ENCODE data around the gene SMAP1.

SMAP1 gene

GRCh38 chr6:70680396-70680795, 12.7 kb downstream of the SMAP1 start:
- DNase-seq (ENCODE audit: low read depth in 2 of 2), result no peak

- no peak for DNase-seq (ENCODE audit: low read depth in 2 of 2)
These were observed 17.3 kb downstream of the SMAP1 start for GRCh38 chr6:70684794-70685493.

GRCh38 chr6:70685494-70686180, 18.0 kb downstream of the SMAP1 start:
- no peak for DNase-seq (ENCODE audit: low read depth in 2 of 2)

GRCh38 chr6:70686548-70687133, 19.0 kb downstream of the SMAP1 start:
- DNase-seq (ENCODE audit: low read depth in 2 of 2), result no peak

- no peak for DNase-seq (ENCODE audit: low read depth in 2 of 2)
These were observed 26.2 kb downstream of the SMAP1 start for GRCh38 chr6:70693887-70694286.

- no peak for DNase-seq (ENCODE audit: low read depth in 2 of 2)
These were observed 26.7 kb downstream of the SMAP1 start for GRCh38 chr6:70694371-70694770.

- no peak for DNase-seq (ENCODE audit: low read depth in 2 of 2)
These were observed 33.5 kb downstream of the SMAP1 start for GRCh38 chr6:70700922-70701876.

GRCh38 chr6:70705772-70706171, 38.1 kb downstream of the SMAP1 start:
- DNase-seq (ENCODE audit: low read depth in 2 of 2), result no peak

- no peak for DNase-seq (ENCODE audit: low read depth in 2 of 2)
These were observed 38.9 kb downstream of the SMAP1 start for GRCh38 chr6:70706491-70707123.

- no peak for DNase-seq (ENCODE audit: low read depth in 2 of 2)
These were observed 40.2 kb downstream of the SMAP1 start for GRCh38 chr6:70707893-70708292.

GRCh38 chr6:70708448-70708847, 40.8 kb downstream of the SMAP1 start:
- no peak for DNase-seq (ENCODE audit: low read depth in 2 of 2)

GRCh38 chr6:70709826-70710225, 42.1 kb downstream of the SMAP1 start:
- DNase-seq (ENCODE audit: low read depth in 2 of 2), result no peak

- DNase-seq (ENCODE audit: low read depth in 2 of 2), result no peak
These were observed 47.1 kb downstream of the SMAP1 start for GRCh38 chr6:70714716-70715257.

- no peak for DNase-seq (ENCODE audit: low read depth in 2 of 2)
These were observed 49.5 kb downstream of the SMAP1 start for GRCh38 chr6:70717038-70717801.

- DNase-seq (ENCODE audit: low read depth in 2 of 2), result no peak
These were observed 56.8 kb downstream of the SMAP1 start for GRCh38 chr6:70724524-70724923.

GRCh38 chr6:70725817-70726415, 58.2 kb downstream of the SMAP1 start:
- no peak for DNase-seq (ENCODE audit: low read depth in 2 of 2)

- no peak for DNase-seq (ENCODE audit: low read depth in 2 of 2)
These were observed 66.7 kb downstream of the SMAP1 start for GRCh38 chr6:70734381-70734780.

- DNase-seq (ENCODE audit: low read depth in 2 of 2), result no peak
These were observed 67.3 kb downstream of the SMAP1 start for GRCh38 chr6:70734979-70735378.

- DNase-seq (ENCODE audit: low read depth in 2 of 2), result no peak
These were observed 67.8 kb downstream of the SMAP1 start for GRCh38 chr6:70735513-70735912.

- no peak for DNase-seq (ENCODE audit: low read depth in 2 of 2)
These were observed 70.3 kb downstream of the SMAP1 start for GRCh38 chr6:70738028-70738427.
